ENCODE data around the gene WBP1L. TPM values are rescaled to one million over a fixed set of nuclear protein-coding genes. Genes with fewer than 3 reads are reported as not detected.

The WBP1L gene
- total RNA-seq, 1 donor from 2014 or later, result 26.1 TPM

DNA sequence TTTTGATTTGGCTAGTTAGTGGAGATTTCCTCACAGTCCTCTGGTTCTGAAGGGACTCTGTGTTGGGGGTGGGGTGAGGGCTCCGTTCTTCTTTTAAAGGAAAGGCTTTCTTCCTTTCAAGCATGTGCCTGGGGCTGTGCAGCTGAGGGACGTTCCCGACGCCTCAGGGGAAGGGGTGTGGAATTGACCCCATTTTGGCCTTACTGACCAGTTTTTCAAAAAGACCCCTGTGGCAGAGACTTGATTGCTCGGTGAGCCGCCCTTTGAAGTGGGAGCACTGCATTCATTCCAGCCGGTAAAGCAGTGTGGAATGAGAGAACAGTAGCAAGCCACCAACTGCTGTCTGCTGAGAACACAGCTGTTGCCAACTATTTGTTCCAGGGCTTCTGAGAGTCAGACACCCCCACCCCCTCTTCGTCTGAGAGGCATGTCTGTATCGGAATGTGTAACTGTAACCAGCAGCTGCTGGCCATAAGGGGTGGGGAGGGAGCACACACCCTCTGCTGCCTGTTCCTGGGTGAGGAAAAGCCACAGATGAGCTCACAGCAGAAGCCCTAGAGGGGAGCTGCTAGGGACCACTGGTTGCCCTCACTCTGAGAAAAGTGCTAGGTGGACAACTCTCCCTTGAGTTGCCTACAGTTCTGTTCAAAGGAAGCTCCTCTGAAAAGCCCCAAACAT is 33.2 kb downstream of the WBP1L start:
- peak overlapping the region; percentile 24 for H3K4me3 ChIP-seq (ENCODE audit: low read depth, low read length)
- TF ChIP-seq, protein P1, sequence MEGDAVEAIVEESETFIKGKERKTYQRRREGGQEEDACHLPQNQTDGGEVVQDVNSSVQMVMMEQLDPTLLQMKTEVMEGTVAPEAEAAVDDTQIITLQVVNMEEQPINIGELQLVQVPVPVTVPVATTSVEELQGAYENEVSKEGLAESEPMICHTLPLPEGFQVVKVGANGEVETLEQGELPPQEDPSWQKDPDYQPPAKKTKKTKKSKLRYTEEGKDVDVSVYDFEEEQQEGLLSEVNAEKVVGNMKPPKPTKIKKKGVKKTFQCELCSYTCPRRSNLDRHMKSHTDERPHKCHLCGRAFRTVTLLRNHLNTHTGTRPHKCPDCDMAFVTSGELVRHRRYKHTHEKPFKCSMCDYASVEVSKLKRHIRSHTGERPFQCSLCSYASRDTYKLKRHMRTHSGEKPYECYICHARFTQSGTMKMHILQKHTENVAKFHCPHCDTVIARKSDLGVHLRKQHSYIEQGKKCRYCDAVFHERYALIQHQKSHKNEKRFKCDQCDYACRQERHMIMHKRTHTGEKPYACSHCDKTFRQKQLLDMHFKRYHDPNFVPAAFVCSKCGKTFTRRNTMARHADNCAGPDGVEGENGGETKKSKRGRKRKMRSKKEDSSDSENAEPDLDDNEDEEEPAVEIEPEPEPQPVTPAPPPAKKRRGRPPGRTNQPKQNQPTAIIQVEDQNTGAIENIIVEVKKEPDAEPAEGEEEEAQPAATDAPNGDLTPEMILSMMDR (IDR thresholded peaks at IDR 0.05; ENCODE audit: insufficient read depth, low read length, severe bottlenecking), result peak; percentile 2
- DNase-seq (ENCODE audit: low read depth) (peak; percentile 94), FAIRE-seq (no peak)
- peaks cover 2% of the 10 kb centered on the region for H3K36me3 ChIP-seq (ENCODE audit: control insufficient read depth, insufficient read depth, low read length)
- H3K27me3 ChIP-seq (ENCODE audit: control insufficient read depth, insufficient read depth, low read length), result no peaks in the 10 kb centered on the region

DNA sequence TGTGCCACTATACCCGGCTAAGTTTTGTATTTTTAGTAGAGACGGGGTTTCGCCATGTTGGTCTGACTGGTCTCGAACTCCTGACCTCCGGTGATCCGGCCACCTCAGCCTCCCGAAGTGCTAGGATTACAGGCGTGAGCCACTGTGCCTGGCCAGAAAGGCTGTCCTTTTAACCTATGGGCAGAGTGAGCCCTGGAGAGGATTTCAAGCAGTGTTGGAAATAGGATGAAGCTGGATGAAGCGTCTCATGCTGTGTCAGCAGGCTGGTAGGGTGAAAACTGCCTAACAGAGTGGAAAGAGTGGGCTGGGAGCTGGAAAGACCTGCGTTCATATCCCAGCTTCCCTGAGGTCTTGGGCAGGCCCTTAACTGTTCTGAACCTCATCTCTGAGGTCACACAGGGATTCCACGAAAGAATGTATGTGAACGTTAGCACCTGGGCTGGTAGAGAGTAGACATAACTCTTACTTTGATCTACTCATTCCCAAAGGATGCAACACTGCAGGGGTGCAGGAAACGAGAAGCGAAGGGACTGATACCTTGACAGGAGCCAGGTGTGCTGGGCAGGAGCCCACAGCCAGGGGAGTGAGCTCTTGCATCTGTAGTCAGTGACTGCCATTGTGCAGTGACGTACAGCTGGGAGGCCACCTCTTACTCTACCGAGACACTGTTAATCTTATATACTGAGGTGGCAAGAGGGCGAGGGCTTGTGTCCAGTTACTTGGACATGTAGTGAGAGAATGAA is 34.1 kb downstream of the WBP1L start:
- Histone ChIP-seq H3K36me3 (ENCODE audit: control insufficient read depth, insufficient read depth, low read length) (peaks cover 2% of the 10 kb centered on the region), H3K27me3 (ENCODE audit: control insufficient read depth, insufficient read depth, low read length) (no peaks in the 10 kb centered on the region), H3K4me3 (ENCODE audit: low read depth, low read length) (no peak overlapping the region)
- peak; percentile 33 for DNase-seq (ENCODE audit: low read depth)
- TF ChIP-seq, protein P1 (IDR thresholded peaks at IDR 0.05; ENCODE audit: insufficient read depth, low read length, severe bottlenecking), result no peak
- FAIRE-seq, result no peak

DNA sequence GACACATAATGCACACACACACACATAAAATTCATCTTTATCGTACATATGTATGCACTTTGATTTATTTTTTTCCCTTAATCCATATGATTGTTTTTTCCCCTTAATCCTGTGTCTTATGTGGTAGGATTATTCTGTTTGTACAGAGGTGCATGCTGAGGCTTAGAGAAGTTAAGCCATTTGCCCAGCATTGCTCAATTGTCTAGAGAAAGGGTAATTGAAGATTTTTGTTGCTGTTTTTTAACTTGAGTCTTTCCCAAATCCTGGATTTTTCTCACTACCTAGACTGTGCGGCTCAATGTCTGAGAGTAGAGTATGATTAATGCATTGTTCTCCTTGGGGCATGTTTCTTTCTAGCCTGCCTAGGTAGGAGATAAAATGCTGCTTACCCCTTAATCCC is 35.0 kb downstream of the WBP1L start:
- FAIRE-seq (no peak), DNase-seq (ENCODE audit: low read depth) (peak; percentile 48)
- TF ChIP-seq, protein P1 (IDR thresholded peaks at IDR 0.05; ENCODE audit: insufficient read depth, low read length, severe bottlenecking), result no peak
- no peak overlapping the region for H3K4me3 ChIP-seq (ENCODE audit: low read depth, low read length)
- H3K27me3 ChIP-seq (ENCODE audit: control insufficient read depth, insufficient read depth, low read length), result no peaks in the 10 kb centered on the region
- peaks cover 2% of the 10 kb centered on the region for H3K36me3 ChIP-seq (ENCODE audit: control insufficient read depth, insufficient read depth, low read length)

- Histone ChIP-seq H3K36me3 (ENCODE audit: control insufficient read depth, insufficient read depth, low read length) (peaks cover 2% of the 10 kb centered on the region), H3K4me3 (ENCODE audit: low read depth, low read length) (no peak overlapping the region), H3K27me3 (ENCODE audit: control insufficient read depth, insufficient read depth, low read length) (no peaks in the 10 kb centered on the region)
- FAIRE-seq, result no peak
- DNase-seq (ENCODE audit: low read depth), result peak; percentile 95
- TF ChIP-seq, protein P1 (IDR thresholded peaks at IDR 0.05; ENCODE audit: insufficient read depth, low read length, severe bottlenecking), result no peak
Measured at GRCh38 chr10:102779680-102780526, 36.2 kb downstream of the WBP1L start.

- H3K27me3 ChIP-seq (ENCODE audit: control insufficient read depth, insufficient read depth, low read length), result no peaks in the 10 kb centered on the region
- FAIRE-seq (no peak), DNase-seq (ENCODE audit: low read depth) (no peak)
- peaks cover 2% of the 10 kb centered on the region for H3K36me3 ChIP-seq (ENCODE audit: control insufficient read depth, insufficient read depth, low read length)
- no peak overlapping the region for H3K4me3 ChIP-seq (ENCODE audit: low read depth, low read length)
- TF ChIP-seq, protein P1 (IDR thresholded peaks at IDR 0.05; ENCODE audit: insufficient read depth, low read length, severe bottlenecking), result no peak
Measured at GRCh38 chr10:102780527-102780808, 36.7 kb downstream of the WBP1L start.
